Lower lobe of right lung (tissue), 2 donors: ENCODE data around the gene PANK4. TPM values are rescaled to one million over a fixed set of nuclear protein-coding genes. Genes with fewer than 3 reads are reported as not detected.

Experiments
- ATAC-seq, 2 donors: fragments of 200-7000 bp; cut with Tn5 transposase; one replicate each; pipeline ENCODE4 v1.9.1; 2020 to 2022; ENCODE audit warnings: mild to moderate bottlenecking in 2 of 2, moderate library complexity in 2 of 2
- DNase-seq: peaks from one replicate; pipeline ENCODE4 v3.0.0-alpha.2; 2020
- H3K27ac ChIP-seq: fragments of 200-600 bp; one replicate; pipeline ENCODE4 v1.8.0; 2022
- H3K27me3 ChIP-seq: fragments of 200-600 bp; one replicate; pipeline ENCODE4 v1.8.0; 2022; ENCODE audit warnings: low read depth
- H3K36me3 ChIP-seq: fragments of 200-600 bp; one replicate; pipeline ENCODE4 v1.8.0; 2022; ENCODE audit warnings: mild to moderate bottlenecking
- H3K4me1 ChIP-seq: fragments of 200-600 bp; one replicate; pipeline ENCODE4 v1.8.0; 2022
- H3K4me3 ChIP-seq: fragments of 200-600 bp; one replicate; pipeline ENCODE4 v1.8.0; 2022; ENCODE audit warnings: mild to moderate bottlenecking
- H3K9me3 ChIP-seq: fragments of 200-600 bp; one replicate; pipeline ENCODE4 v1.8.0; 2022
- intact Hi-C: fragments of 100-400 bp; cut with DNase I; formaldehyde crosslinking; loops from one replicate; pipeline ENCODE4 v1.11.0; 2022
- total RNA-seq: library from RNA; stranded (reverse); fragmentation: NEBNext Ultra II Directional; extraction: Animal tissue kit (Norgen Biotek cat#: 25700); gene quantifications from one replicate; pipeline ENCODE4 v1.2.1, GENCODE V29; 2021
- TF ChIP-seq, protein P1 (sequence below): fragments of 200-600 bp; IDR thresholded peaks from one replicate; pipeline ENCODE4 v1.8.0; 2022; ENCODE audit warnings: antibody characterized with exemption, mild to moderate bottlenecking
- donor health status: DM: no; HTN: yes; CAD: no; lungs with severe emphysema.

The PANK4 gene
- total RNA-seq, 1 donor from 2014 or later, result 39.2 TPM

DNA sequence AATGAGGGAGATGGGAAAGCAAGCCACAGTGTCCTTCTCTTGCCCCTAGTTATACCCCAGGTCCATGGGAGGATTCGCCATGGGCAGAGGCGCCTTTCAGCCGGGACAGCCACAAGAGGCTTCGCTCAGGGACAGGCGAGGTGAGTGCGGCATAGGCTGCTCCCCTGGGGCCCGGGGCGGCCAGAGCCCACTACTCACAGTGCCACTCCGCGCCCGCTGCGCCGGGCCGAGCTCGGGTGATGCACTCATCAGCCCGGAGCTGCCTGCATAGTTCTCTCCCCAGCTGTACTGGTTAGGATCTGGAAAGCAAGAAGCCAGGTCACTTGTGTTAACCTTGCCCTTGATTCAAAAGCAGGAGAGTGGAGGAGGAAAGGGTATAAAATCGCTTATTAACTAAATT, 8.4 kb downstream of the PANK4 start:
- H3K4me3 ChIP-seq, result no peak overlapping the region
- TF ChIP-seq, protein P1, sequence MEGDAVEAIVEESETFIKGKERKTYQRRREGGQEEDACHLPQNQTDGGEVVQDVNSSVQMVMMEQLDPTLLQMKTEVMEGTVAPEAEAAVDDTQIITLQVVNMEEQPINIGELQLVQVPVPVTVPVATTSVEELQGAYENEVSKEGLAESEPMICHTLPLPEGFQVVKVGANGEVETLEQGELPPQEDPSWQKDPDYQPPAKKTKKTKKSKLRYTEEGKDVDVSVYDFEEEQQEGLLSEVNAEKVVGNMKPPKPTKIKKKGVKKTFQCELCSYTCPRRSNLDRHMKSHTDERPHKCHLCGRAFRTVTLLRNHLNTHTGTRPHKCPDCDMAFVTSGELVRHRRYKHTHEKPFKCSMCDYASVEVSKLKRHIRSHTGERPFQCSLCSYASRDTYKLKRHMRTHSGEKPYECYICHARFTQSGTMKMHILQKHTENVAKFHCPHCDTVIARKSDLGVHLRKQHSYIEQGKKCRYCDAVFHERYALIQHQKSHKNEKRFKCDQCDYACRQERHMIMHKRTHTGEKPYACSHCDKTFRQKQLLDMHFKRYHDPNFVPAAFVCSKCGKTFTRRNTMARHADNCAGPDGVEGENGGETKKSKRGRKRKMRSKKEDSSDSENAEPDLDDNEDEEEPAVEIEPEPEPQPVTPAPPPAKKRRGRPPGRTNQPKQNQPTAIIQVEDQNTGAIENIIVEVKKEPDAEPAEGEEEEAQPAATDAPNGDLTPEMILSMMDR, result no peak

DNA sequence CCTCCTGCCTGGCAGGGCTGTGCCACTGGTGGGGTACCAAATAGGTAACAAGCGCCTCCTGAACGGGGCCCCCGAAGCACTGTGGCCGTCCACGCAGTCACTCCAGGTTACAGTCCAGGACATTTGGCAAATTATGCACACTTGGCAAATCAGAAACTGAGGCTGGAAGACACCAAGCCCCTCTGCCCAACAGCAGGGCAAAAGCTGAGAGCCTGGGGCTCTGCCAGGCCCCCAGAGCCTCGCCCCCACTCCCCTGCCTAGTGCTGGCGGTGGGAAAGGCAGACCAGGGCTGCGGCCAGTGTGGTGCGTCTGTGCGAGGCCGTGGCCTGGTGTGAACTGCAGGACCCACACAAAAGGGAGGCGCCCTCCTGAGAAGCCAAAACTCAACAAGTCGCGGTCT, 9.4 kb downstream of the PANK4 start:
- TF ChIP-seq, protein P1, result no peak
- ATAC-seq, result no peak
- no peaks in the 10 kb centered on the region for H3K4me1 ChIP-seq
- H3K4me3 ChIP-seq, result no peak overlapping the region
- DNase-seq, result no peak
- peaks cover 97% of the 10 kb centered on the region for H3K36me3 ChIP-seq
- no peak overlapping the region for H3K27ac ChIP-seq
- H3K9me3 ChIP-seq, result no peaks in the 10 kb centered on the region
- intact Hi-C loops, result no loop called here
- no peaks in the 10 kb centered on the region for H3K27me3 ChIP-seq

More for the DNA sequence above, 8.4 kb downstream of the PANK4 start:
- no peak for DNase-seq
- H3K36me3 ChIP-seq, result peaks cover 88% of the 10 kb centered on the region
- H3K27ac ChIP-seq, result no peak overlapping the region
- intact Hi-C loops, result no loop called here
- H3K4me1 ChIP-seq, result peaks cover 2% of the 10 kb centered on the region
- H3K27me3 ChIP-seq, result no peaks in the 10 kb centered on the region
- no peak for ATAC-seq
- H3K9me3 ChIP-seq, result no peaks in the 10 kb centered on the region

DNA sequence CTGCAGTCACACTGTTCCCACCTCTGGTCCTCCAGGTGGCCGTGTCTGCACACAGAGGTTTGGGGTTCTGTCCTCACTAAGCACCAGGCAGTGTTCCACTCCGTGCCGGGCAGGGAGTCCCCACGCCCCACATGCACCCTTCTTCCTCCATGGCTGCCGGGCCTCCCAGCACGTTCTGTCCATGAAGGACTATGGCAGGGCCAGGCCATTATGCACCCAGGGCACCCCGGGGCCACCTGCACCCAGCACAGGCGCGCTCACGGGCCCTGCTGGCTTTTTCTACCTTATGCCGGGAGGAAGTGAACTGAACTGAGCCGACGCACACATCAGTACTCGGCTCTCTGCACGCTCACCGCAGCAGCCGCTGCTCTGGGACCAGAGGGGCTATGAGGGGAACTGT, 10.3 kb downstream of the PANK4 start:
- Histone ChIP-seq H3K27ac (no peak overlapping the region), H3K9me3 (no peaks in the 10 kb centered on the region), H3K36me3 (peaks cover 97% of the 10 kb centered on the region), H3K27me3 (no peaks in the 10 kb centered on the region), H3K4me3 (no peak overlapping the region), H3K4me1 (no peaks in the 10 kb centered on the region)
- no peak for DNase-seq
- intact Hi-C loops, result no loop called here
- TF ChIP-seq, protein P1, result no peak
- ATAC-seq, result no peak

DNA sequence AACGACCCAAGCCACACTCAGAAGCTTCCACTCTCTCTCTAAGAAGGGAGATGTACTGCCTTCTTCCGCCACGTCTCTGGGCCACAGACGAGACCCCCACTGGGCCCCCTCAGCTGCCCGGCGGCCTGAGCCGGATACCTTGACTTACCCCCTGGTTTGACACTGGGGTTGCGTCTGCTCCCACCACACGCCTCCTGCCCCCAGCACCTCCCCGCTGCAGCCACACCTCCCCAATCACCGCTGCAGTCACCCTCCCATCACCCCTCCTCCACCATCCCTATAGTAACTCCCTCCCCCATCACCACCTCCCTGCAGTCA, 10.7 kb downstream of the PANK4 start:
- intact Hi-C loops, result no loop called here
- H3K4me1 ChIP-seq, result no peaks in the 10 kb centered on the region
- H3K36me3 ChIP-seq, result peaks cover 97% of the 10 kb centered on the region
- no peaks in the 10 kb centered on the region for H3K27me3 ChIP-seq
- TF ChIP-seq, protein P1, result no peak
- H3K9me3 ChIP-seq, result no peaks in the 10 kb centered on the region
- no peak for ATAC-seq
- no peak for DNase-seq
- H3K27ac ChIP-seq, result no peak overlapping the region
- no peak overlapping the region for H3K4me3 ChIP-seq

DNA sequence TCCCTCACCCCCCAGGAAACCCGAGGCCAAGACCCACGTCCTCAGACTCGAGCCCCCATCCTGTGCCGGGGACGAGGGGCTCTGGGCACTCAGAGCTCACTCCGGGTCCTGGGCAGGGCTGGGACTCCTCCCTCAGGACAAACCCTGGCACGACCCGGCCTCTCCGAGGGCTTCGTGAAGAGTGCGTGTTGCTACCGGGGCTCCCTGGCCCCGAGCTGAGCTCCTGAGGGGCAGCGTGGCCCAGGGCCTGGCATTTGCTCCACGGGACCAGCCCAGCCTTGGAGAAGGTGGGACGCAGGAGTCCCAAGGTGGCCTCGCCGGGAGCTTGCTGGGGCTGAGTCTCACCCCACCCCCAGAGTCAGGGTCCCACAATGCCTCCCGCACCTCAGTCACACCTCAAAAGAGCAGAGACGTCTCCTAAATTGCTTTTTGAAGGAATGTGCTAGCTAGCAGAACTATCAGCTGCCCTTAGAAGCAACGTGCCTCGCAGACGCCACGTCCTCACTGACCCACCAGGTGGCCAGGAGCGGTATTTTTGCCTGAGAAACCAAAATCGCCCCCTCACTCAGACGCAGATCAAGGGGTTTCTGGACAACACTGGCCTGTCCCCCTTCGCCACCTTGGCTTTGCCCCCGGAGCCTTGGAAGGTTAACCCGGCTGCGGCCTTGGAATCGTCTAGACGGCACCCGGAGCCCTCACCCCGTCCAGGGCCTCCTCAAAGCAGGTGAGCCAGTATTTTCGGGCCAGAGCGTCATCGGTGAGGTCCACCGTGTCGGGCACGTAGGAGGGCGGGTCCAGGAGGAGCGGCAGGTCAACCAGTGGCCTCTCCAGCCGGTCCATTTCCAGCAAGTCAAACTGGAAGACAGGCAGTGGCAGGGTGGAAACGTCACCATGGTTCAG, 11.3 kb downstream of the PANK4 start:
- H3K27ac ChIP-seq, result no peak overlapping the region
- H3K36me3 ChIP-seq, result peaks cover 97% of the 10 kb centered on the region
- no peak for DNase-seq
- TF ChIP-seq, protein P1, result no peak
- H3K4me3 ChIP-seq, result no peak overlapping the region
- no peaks in the 10 kb centered on the region for H3K27me3 ChIP-seq
- intact Hi-C loops, result no loop called here
- no peak for ATAC-seq
- H3K9me3 ChIP-seq, result no peaks in the 10 kb centered on the region
- H3K4me1 ChIP-seq, result no peaks in the 10 kb centered on the region
